Progenitor cell of endocrine pancreas (in vitro differentiated cells): Measurements from ENCODE around the gene TAGLN2. TPM values are rescaled to one million over a fixed set of nuclear protein-coding genes. Genes with fewer than 3 reads are reported as not detected.

ENCODE experiments used
- DNase-seq: peaks from one replicate; pipeline ENCODE4 v3.0.0; 2021; ENCODE audit warnings: low spot score; ENCODE audit not compliant: unreplicated experiment
- H3K27ac Mint-ChIP-seq: 2 replicates; pipeline ENCODE4 v1.8.0; 2021; ENCODE audit warnings: mild to moderate bottlenecking, moderate library complexity, mixed read lengths
- H3K27me3 Mint-ChIP-seq: 2 replicates; pipeline ENCODE4 v1.8.0; 2021; ENCODE audit warnings: mixed read lengths
- H3K36me3 Mint-ChIP-seq: 2 replicates; pipeline ENCODE4 v1.8.0; 2022; ENCODE audit warnings: mixed read lengths; ENCODE audit not compliant: insufficient read depth
- H3K4me1 Mint-ChIP-seq: 2 replicates; pipeline ENCODE4 v1.8.0; 2021; ENCODE audit warnings: low read depth, mixed read lengths
- H3K4me3 Mint-ChIP-seq: 2 replicates; pipeline ENCODE4 v1.8.0; 2021; ENCODE audit warnings: low read depth, mild to moderate bottlenecking, moderate library complexity, mixed read lengths
- H3K9me3 Mint-ChIP-seq: 2 replicates; pipeline ENCODE4 v1.8.0; 2021; ENCODE audit warnings: low read depth, mixed read lengths
- CTCF ChIP-seq: fragments of 200-600 bp; sonication (generic); IDR thresholded peaks from one replicate; pipeline ENCODE4 v1.5.0; 2021; ENCODE audit warnings: antibody characterized with exemption, mild to moderate bottlenecking; ENCODE audit not compliant: unreplicated experiment
- total RNA-seq: library from RNA; stranded (reverse); gene quantifications from 2 replicates; pipeline ENCODE4 v1.2.1, GENCODE V29; 2021

TAGLN2 gene
- total RNA-seq, 1 donor from 2014 or later: 153 TPM

DNA sequence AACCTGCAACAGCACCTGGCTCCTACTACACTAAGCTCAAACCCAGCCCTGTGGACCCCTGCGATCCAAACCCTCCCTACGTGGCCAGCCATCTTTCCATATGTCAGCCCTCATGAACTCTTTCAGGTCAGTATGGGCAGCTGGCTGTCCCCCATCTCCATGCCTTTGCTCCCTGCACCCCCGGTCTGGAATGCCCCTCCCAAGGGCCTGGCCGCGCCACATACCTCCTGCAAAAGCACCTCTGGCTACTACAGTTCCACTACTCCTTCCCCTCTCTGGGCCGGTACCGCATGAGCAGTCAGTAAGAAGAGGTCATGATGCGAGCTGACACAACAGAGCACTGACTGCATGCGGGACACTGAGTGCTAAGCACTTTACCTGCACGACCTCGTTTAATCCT is 10.0 kb upstream of the TAGLN2 start:
- no peak for DNase-seq
- H3K36me3 Mint-ChIP-seq: peaks cover 44% of the 10 kb centered on the region
- peaks cover 29% of the 10 kb centered on the region for H3K4me1 Mint-ChIP-seq
- H3K27ac Mint-ChIP-seq: no peak overlapping the region
- TF ChIP-seq CTCF: no peak
- H3K9me3 Mint-ChIP-seq: no peaks in the 10 kb centered on the region
- H3K27me3 Mint-ChIP-seq: no peaks in the 10 kb centered on the region
- no peak overlapping the region for H3K4me3 Mint-ChIP-seq

GRCh38 chr1:159934136-159935039 is 9.1 kb upstream of the TAGLN2 start:
- H3K36me3 Mint-ChIP-seq: peaks cover 42% of the 10 kb centered on the region
- no peak overlapping the region for H3K27ac Mint-ChIP-seq
- TF ChIP-seq CTCF: no peak
- H3K27me3 Mint-ChIP-seq: no peaks in the 10 kb centered on the region
- DNase-seq: no peak
- H3K9me3 Mint-ChIP-seq: no peaks in the 10 kb centered on the region
- H3K4me1 Mint-ChIP-seq: peaks cover 22% of the 10 kb centered on the region
- H3K4me3 Mint-ChIP-seq: no peak overlapping the region

DNA sequence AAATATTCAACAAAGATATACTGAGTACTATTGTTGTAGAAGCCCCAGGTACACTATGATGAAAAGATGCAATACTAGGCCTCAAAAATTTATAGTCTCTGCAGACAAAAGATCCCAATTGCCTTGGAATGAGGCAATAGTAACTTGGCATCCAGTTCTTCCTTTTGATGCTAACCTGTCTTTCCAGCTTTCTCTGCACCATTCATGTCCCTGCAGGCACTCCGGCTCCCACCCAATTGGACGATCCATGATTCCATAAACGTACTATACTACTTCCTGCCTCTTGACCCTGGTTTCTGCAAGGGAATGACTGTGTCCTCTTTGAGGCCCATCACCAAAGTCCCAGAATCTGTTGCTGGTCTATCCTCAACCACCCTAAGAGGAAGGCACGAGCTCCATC is 8.0 kb upstream of the TAGLN2 start:
- H3K36me3 Mint-ChIP-seq: peaks cover 38% of the 10 kb centered on the region
- DNase-seq: no peak
- no peaks in the 10 kb centered on the region for H3K9me3 Mint-ChIP-seq
- H3K27me3 Mint-ChIP-seq: no peaks in the 10 kb centered on the region
- H3K27ac Mint-ChIP-seq: no peak overlapping the region
- peaks cover 16% of the 10 kb centered on the region for H3K4me1 Mint-ChIP-seq
- TF ChIP-seq CTCF: no peak
- H3K4me3 Mint-ChIP-seq: no peak overlapping the region

DNA sequence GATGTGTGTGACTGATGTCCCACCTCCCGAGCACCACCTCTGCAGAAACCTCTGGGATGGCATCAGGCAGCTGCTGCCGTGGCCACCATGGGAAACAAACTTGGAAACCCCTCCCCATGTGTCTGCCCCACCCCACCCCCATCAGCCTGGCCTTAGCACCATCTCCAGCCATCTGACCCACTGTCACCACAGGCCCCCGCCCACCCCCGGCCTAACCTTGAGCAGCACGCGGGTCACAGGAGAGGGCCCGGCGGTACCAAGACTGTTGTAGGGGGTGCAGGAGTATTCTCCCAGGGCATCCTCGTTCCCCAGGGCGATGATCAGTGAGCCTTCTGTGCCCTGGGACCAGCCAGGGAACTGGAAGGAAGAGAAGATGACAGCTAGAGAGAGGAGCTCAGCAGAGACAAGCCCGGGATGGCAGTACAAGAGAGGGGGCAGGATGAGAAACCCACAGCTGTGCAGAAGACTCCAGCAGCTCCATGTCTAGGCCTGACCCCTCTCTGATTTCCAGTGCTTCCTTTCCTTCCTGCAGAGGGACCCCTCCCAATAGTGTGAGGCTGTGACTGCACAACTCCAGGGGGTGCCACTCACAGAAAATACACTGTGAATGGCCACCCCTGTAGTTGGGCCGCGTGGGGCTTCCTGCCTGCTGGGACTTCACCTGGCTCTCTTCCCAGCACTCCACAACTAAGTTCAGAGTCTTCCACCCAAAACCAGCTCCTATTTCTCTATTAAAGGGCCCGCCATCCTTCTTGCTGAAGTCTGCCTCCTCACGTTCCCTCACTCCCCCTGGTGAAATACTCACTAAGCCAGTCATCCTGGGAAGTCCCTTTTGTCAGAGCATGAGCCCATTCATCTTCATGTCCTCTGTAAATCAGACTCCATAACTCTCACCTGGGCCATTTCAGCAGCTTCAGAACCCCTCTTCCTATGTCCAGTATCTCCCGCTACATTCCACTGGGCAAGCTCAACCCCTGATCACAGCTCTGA is 7.3 kb upstream of the TAGLN2 start:
- DNase-seq: no peak
- Mint-ChIP-seq H3K27me3 (no peaks in the 10 kb centered on the region), H3K4me3 (no peak overlapping the region), H3K27ac (no peak overlapping the region), H3K9me3 (no peaks in the 10 kb centered on the region), H3K4me1 (peaks cover 9% of the 10 kb centered on the region), H3K36me3 (peaks cover 36% of the 10 kb centered on the region)
- TF ChIP-seq CTCF: no peak

DNA sequence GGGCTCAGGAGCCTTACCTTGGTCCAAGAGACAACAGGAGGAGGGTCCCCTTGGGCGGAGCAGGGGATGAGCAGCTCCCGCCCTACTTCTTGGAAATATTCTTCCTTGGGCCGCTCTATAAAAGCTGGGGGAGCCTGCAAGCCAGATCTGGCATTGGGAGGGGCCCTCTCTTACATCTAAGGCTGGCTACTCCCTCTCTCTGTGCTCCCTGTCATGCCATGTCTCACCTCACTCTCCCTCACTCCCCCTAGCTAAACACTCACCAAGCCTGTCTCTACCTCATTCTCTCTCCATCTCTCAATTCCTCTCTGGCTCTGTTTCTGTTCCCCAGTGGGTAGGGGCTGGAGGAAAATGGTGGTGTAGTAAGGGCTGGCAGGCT is 6.5 kb upstream of the TAGLN2 start:
- Mint-ChIP-seq H3K27me3 (no peaks in the 10 kb centered on the region), H3K4me3 (no peak overlapping the region), H3K36me3 (peaks cover 41% of the 10 kb centered on the region), H3K27ac (no peak overlapping the region), H3K9me3 (no peaks in the 10 kb centered on the region), H3K4me1 (peaks cover 2% of the 10 kb centered on the region)
- TF ChIP-seq CTCF: no peak
- no peak for DNase-seq
